Retinal pigment epithelial cell (primary cell): ENCODE measurements around the gene ZNF764.
"Not testable (repeated sequence)": the region's sequence is repeated elsewhere in the genome, so short reads cannot be mapped to it uniquely, and the experiment has no call there.

Source experiments
- DNase-seq: peaks from one replicate; pipeline ENCODE4 v3.0.0-alpha.2; 2010; ENCODE audit warnings: low read depth
- H3K4me3 ChIP-seq: 2 replicates; pipeline ENCODE4 v1.5.1; 2011; ENCODE audit warnings: mild to moderate bottlenecking, low read length, control low read depth, moderate library complexity
- CTCF ChIP-seq: conservative IDR thresholded peaks from 2 replicates; pipeline ENCODE4 v1.5.1; 2011; ENCODE audit warnings: low read depth, low read length, control low read depth, inconsistent platforms

ZNF764 gene

GRCh38 chr16:30546115-30546514, 12.1 kb downstream of the ZNF764 start:
- H3K4me3 ChIP-seq: no peak overlapping the region
- TF ChIP-seq CTCF: no peak
- no peak for DNase-seq

- no peak overlapping the region for H3K4me3 ChIP-seq
- TF ChIP-seq CTCF: no peak
- DNase-seq: no peak
Measured at GRCh38 chr16:30543067-30543466, 15.1 kb downstream of the ZNF764 start.

GRCh38 chr16:30541502-30542329, 16.5 kb downstream of the ZNF764 start:
- no peak for TF ChIP-seq CTCF
- no peak overlapping the region for H3K4me3 ChIP-seq
- no peak for DNase-seq

GRCh38 chr16:30540916-30541464, 17.2 kb downstream of the ZNF764 start:
- H3K4me3 ChIP-seq, DNase-seq: not testable (repeated sequence)

- not testable (repeated sequence) for H3K4me3 ChIP-seq
Measured at GRCh38 chr16:30539986-30540526, 18.1 kb downstream of the ZNF764 start.

GRCh38 chr16:30539000-30539964, 18.9 kb downstream of the ZNF764 start:
- DNase-seq: no peak
- TF ChIP-seq CTCF: no peak
- no peak overlapping the region for H3K4me3 ChIP-seq

More at GRCh38 chr16:30539986-30540526, 18.1 kb downstream of the ZNF764 start:
- DNase-seq: not testable (repeated sequence)

- DNase-seq, H3K4me3 ChIP-seq: not testable (repeated sequence)
Measured at GRCh38 chr16:30536391-30537024, 21.7 kb downstream of the ZNF764 start.

GRCh38 chr16:30535777-30536190, 22.4 kb downstream of the ZNF764 start:
- peak overlapping the region; percentile 59 for H3K4me3 ChIP-seq
- peak; percentile 73 for TF ChIP-seq CTCF
- DNase-seq: no peak
